Thymus (tissue), 11 donors: ENCODE results near the gene VANGL2. TPM values are rescaled to one million over a fixed set of nuclear protein-coding genes. Genes with fewer than 3 reads are reported as not detected.

Experiments
- DNase-seq, 9 donors: peaks; one replicate each; pipeline ENCODE4 v3.0.0-alpha.2; 2013; ENCODE audit warnings: low spot score in 9 of 9, low read depth in 6 of 9, missing footprints in 1 of 9
- H3K27ac ChIP-seq, 2 donors: one replicate each; pipeline ENCODE4 v1.5.1; 2013; ENCODE audit warnings: control low read depth in 1 of 2, low read depth in 1 of 2, low read length in 1 of 2, mild to moderate bottlenecking in 1 of 2, moderate library complexity in 1 of 2
- H3K27me3 ChIP-seq, 2 donors: one replicate each; pipeline ENCODE4 v1.5.1; 2013; ENCODE audit warnings: low read length in 1 of 2; ENCODE audit not compliant: control insufficient read depth in 2 of 2, insufficient read depth in 1 of 2
- H3K36me3 ChIP-seq, 2 donors: one replicate each; pipeline ENCODE4 v1.5.1; 2013; ENCODE audit warnings: low read length in 1 of 2, mild to moderate bottlenecking in 1 of 2, moderate library complexity in 1 of 2; ENCODE audit not compliant: control insufficient read depth in 2 of 2, insufficient read depth in 2 of 2
- H3K4me1 ChIP-seq, 2 donors: one replicate each; pipeline ENCODE4 v1.5.1; 2013; ENCODE audit warnings: low read length in 2 of 2; ENCODE audit not compliant: control insufficient read depth in 2 of 2, insufficient read depth in 2 of 2
- H3K4me3 ChIP-seq, 2 donors: one replicate each; pipeline ENCODE4 v1.5.1; 2013; ENCODE audit warnings: low read length in 2 of 2, control low read depth in 1 of 2, mild to moderate bottlenecking in 1 of 2
- H3K9me3 ChIP-seq, 2 donors: one replicate each; pipeline ENCODE4 v1.5.1; 2013; ENCODE audit warnings: low read length in 1 of 2, mild to moderate bottlenecking in 1 of 2; ENCODE audit not compliant: control insufficient read depth in 2 of 2, insufficient read depth in 1 of 2
- WGBS: extraction: QIAGEN DNeasy Blood & Tissue Kit; methylation state at CpG from one replicate; pipeline ENCODE4 v1.1.7; 2013; 5-methylcytosine and 5-hydroxymethylcytosine counted together
- polyA plus RNA-seq: library from polyadenylated mRNA; stranded (reverse); fragments of 200-250 nt; gene quantifications from one replicate; pipeline ENCODE4 v1.2.3, GENCODE V29; 2013
- total RNA-seq: library from RNA; stranded (reverse); fragments of 120-200 nt; gene quantifications from one replicate; pipeline ENCODE4 v1.2.4, GENCODE V29; 2013
- donor health status: healthy.

Gene VANGL2
- total and polyA plus RNA-seq, 2 donors = 2.0 to 5.6 TPM

DNA sequence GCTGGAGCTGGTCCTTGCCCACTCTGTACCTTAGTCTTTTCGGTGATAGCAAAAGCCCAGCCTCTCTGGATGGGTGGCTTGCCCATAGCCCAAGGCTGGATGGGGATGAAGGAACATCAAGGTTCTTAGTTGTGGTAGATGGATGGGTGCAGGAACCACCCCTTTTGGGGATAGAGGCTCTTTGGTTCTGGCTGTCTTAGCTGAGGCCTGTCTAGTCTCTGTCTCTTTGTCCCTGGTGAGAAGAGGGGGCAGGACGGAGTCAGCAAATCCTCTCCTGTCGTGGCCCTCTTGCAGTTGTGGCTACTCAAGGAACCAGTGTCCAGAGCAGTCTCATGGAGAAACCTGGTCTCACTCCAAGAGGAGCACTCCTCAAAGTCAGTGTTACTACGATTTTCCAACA is 8.5 kb downstream of the VANGL2 start:
- H3K9me3 ChIP-seq = no peaks in the 10 kb centered on the region
- H3K36me3 ChIP-seq = no peaks in the 10 kb centered on the region
- H3K4me1 ChIP-seq = peaks cover 15 to 40% of the 10 kb centered on the region in 2 donors
- H3K27me3 ChIP-seq = no peaks in the 10 kb centered on the region
- no peak overlapping the region for H3K27ac ChIP-seq
- DNase-seq = no peak
- H3K4me3 ChIP-seq = no peak overlapping the region
- 98% methylated on average over 4 of the region's 4 CpGs for WGBS

DNA sequence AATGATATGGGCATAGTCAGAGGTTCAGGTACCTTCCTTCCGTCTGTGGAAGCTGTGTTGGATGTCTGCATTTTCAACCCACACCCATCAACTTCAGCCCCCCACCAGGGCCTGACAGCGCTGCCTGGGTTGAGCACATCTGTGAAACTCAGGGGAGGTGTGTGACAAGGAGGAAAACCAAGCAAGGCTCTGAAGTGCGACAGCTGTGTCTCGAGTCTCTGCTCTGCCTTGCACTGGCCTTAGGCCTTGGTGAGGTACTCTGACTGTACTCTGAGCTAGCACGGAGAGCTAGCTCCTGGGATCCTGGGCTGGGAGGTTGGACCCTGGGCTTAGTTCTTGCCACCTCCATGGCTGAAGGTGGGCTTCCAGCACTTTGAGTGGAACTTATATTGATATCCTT is 9.1 kb downstream of the VANGL2 start:
- WGBS = 43% methylated on average over 5 of the region's 5 CpGs
- DNase-seq = peak in 7 of 9 donors; percentile 38 to 87 (median 66)
- Histone ChIP-seq H3K27ac (peak overlapping the region in 1 of 2 donors; percentile 69), H3K4me1 (peaks cover 18 to 46% of the 10 kb centered on the region in 2 donors), H3K4me3 (no peak overlapping the region), H3K9me3 (no peaks in the 10 kb centered on the region), H3K36me3 (no peaks in the 10 kb centered on the region), H3K27me3 (no peaks in the 10 kb centered on the region)

DNA sequence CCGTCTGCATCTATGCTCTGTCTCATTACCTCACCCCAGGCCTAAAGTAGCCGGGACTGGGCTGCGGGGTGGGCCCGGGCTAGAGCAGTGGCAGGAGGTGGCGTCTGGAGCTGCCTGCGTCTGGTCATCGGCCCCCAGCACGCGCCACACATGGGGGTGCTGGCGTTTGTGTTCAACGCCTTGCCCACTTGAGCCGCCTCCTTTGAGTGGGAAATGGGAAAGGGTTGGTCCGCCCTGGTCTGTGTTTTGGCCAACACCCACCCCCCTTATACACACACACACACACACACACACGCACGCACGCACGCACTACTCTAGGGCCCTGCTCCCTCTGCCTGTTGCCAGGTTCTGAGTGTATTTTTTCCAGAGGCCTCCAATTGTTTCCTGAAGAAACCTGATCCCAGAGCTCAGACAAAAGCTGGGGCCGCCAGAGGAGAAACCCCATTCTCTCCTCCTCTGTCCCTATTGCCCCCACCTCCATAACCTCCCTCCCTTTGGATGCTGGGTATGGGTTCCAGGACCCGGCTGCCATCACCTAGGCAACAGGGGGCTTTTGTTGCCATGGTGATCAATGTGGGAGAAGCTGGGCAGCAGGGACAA is 10.1 kb downstream of the VANGL2 start:
- 93% methylated on average over 19 of the region's 19 CpGs for WGBS
- Histone ChIP-seq H3K9me3 (no peaks in the 10 kb centered on the region), H3K4me3 (no peak overlapping the region), H3K4me1 (peaks cover 27 to 55% of the 10 kb centered on the region in 2 donors), H3K36me3 (peaks cover 0 to under 1% of the 10 kb centered on the region in 2 donors), H3K27ac (no peak overlapping the region), H3K27me3 (no peaks in the 10 kb centered on the region)
- DNase-seq = no peak

DNA sequence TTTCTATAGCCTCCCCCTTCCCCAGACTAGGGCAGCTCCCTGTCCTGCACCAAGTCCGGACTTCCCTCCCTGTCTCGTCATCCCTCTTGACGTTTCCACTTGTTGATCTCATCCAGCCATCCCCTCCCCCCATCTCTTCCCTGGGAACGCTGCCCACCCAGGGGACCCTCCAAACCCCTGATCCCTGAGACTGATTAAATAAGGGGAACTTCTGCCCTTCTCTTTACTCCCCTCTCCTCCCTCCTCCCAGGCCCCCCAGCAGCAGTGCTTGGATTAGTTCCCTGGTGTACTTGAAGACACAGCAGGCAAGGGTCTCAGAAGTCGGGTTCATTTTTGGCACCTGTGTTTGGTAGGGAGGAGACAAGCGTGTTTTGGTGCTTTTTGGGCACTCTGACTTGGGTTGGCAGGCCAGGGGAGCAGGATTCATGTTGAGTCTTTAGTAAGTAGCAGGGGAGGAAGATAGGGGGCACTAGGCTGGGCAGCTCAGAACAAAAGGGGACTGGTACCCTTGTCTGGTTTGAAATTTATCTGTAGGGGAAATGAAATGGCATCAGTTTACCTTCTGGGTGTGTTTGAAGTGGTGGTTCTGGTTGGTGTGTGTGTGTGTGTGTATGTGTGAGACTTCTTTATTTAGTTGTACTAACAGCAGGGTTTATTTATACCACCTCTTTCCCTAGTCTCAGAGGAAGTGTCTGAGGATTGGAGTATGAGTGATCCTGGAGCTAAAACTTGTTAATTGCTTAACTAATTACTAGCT is 11.1 kb downstream of the VANGL2 start:
- H3K27me3 ChIP-seq = no peaks in the 10 kb centered on the region
- DNase-seq = no peak

GRCh38 chr1:160412028-160412362 is 11.6 kb downstream of the VANGL2 start:
- WGBS = 98% methylated on average over 3 of the region's 3 CpGs
- Histone ChIP-seq H3K27ac (no peak overlapping the region), H3K36me3 (peaks cover 4 to 5% of the 10 kb centered on the region in 2 donors), H3K4me3 (no peak overlapping the region), H3K27me3 (no peaks in the 10 kb centered on the region), H3K9me3 (no peaks in the 10 kb centered on the region), H3K4me1 (peaks cover 27 to 55% of the 10 kb centered on the region in 2 donors)
- no peak for DNase-seq

More for the DNA sequence above, 11.1 kb downstream of the VANGL2 start:
- WGBS = 87% methylated on average over 6 of the region's 6 CpGs
- H3K9me3 ChIP-seq = no peaks in the 10 kb centered on the region
- no peak overlapping the region for H3K4me3 ChIP-seq
- H3K27ac ChIP-seq = no peak overlapping the region
- H3K4me1 ChIP-seq = peaks cover 27 to 55% of the 10 kb centered on the region in 2 donors
- H3K36me3 ChIP-seq = peaks cover 4 to 5% of the 10 kb centered on the region in 2 donors

- Histone ChIP-seq H3K4me1 (peaks cover 27 to 47% of the 10 kb centered on the region in 2 donors), H3K27ac (no peak overlapping the region), H3K36me3 (peaks cover 4 to 8% of the 10 kb centered on the region in 2 donors), H3K4me3 (no peak overlapping the region), H3K27me3 (no peaks in the 10 kb centered on the region), H3K9me3 (no peaks in the 10 kb centered on the region)
- 94% methylated on average over 3 of the region's 3 CpGs for WGBS
- DNase-seq = no peak
Measured at GRCh38 chr1:160413716-160414115, 13.4 kb downstream of the VANGL2 start.

DNA sequence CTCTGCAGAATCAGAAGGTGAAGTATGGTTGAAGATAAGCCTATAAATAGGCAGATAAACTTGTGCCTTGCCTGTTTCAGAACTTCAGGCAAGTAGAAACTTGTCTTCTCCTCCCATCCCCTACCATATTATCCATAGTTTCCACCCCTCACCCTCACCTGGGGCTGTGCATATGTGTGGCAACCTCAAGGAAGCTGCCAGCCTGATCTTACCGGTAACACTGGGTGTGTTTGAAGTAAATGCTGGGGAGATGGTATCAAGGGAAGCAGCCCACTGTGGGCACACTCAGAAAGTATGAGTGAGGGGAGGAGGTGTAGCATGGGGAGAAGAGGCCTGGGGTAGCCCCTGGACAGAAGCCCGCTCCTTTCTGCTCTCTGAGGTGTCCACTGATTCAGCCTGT is 14.5 kb downstream of the VANGL2 start:
- Histone ChIP-seq H3K4me1 (peaks cover 18 to 35% of the 10 kb centered on the region in 2 donors), H3K27me3 (no peaks in the 10 kb centered on the region), H3K9me3 (no peaks in the 10 kb centered on the region), H3K27ac (no peak overlapping the region), H3K4me3 (no peak overlapping the region), H3K36me3 (peaks cover 4 to 15% of the 10 kb centered on the region in 2 donors)
- 57% methylated on average over 2 of the region's 2 CpGs for WGBS
- DNase-seq = peak in 2 of 9 donors; percentile 40 to 57

DNA sequence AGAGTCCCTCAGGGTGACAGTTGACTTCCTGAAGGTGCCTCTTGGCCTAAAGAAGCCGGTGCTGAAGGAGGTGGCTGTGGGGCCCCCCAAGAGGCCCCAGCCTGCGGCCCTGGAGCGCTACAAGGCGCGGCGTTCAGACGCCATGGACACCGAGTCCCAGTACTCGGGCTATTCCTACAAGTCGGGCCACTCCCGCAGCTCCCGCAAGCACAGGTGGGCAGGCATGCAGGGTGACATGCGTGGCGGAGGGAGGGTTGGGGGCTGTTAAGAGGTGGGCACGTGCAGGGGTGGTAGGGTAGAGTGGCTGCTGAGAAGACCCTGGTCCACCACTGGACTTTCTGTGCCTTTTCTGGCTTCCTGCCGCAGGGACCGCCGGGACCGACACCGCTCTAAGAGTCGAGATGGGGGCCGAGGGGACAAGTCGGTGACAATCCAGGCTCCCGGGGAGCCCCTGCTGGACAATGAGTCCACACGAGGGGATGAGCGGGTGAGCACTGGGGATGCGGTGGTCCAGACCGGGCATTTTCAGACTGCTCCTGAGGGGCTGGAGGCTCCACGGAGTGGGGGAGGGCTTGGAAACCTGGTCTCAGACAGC is 15.4 kb downstream of the VANGL2 start:
- Histone ChIP-seq H3K4me3 (no peak overlapping the region), H3K27ac (no peak overlapping the region), H3K36me3 (peaks cover 4 to 15% of the 10 kb centered on the region in 2 donors), H3K9me3 (no peaks in the 10 kb centered on the region), H3K4me1 (peaks cover 16 to 31% of the 10 kb centered on the region in 2 donors), H3K27me3 (no peaks in the 10 kb centered on the region)
- no peak for DNase-seq
- 97% methylated on average over 29 of the region's 29 CpGs for WGBS

DNA sequence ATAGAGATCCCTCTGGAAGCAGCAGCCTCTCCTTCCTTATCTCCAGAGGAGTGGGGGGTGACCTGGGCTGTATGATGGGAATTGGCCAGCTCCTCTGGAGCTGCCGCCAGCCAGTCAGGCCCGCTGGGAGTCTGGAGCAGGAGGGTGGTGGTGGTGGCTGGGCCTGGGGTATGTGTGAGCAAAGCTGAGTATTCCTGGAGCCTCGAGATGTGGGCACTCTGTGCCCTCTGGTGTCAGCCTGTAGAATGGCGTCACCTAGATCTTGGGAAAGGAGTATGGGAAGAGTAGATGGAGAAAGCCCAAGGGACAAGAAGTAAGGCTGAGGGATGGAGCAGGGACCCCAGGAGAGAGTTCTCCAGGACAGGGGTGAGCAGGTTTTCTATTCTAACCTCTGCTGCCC is 16.0 kb downstream of the VANGL2 start:
- Histone ChIP-seq H3K36me3 (peaks cover 4 to 20% of the 10 kb centered on the region in 2 donors), H3K9me3 (no peaks in the 10 kb centered on the region), H3K4me3 (no peak overlapping the region), H3K27ac (no peak overlapping the region), H3K27me3 (no peaks in the 10 kb centered on the region), H3K4me1 (peaks cover 15 to 27% of the 10 kb centered on the region in 2 donors)
- WGBS = 81% methylated on average over 4 of the region's 4 CpGs
- no peak for DNase-seq
